Measurements from ENCODE around the gene SYNDIG1L. TPM values are rescaled to one million over a fixed set of nuclear protein-coding genes. Genes with fewer than 3 reads are reported as not detected.

Gene SYNDIG1L
- polyA plus RNA-seq, 1 donor from 2014 or later = 2.0 TPM

- no peak overlapping the region for H3K4me3 ChIP-seq (ENCODE audit: low read length)
- H3K9me3 ChIP-seq (ENCODE audit: low read length) = no peaks in the 10 kb centered on the region
- no peaks in the 10 kb centered on the region for H4K20me1 ChIP-seq (ENCODE audit: insufficient read depth)
- H3F3A ChIP-seq (ENCODE audit: insufficient read depth, low read length, poor library complexity, severe bottlenecking) = no peaks in the 10 kb centered on the region
- no peak overlapping the region for H3K9ac ChIP-seq (ENCODE audit: low read length)
- H3K27ac ChIP-seq (ENCODE audit: low read length) = no peak overlapping the region
- no peak overlapping the region for H3K4me2 ChIP-seq (ENCODE audit: low read length)
- no peaks in the 10 kb centered on the region for H3K9me2 ChIP-seq (ENCODE audit: insufficient read depth, low read length)
- TF ChIP-seq EZH2 (IDR thresholded peaks at IDR 0.05; ENCODE audit: borderline replicate concordance, insufficient read depth, low read length, poor library complexity, severe bottlenecking) (no peak), SMC3 (conservative IDR thresholded peaks at IDR 0.05; ENCODE audit: poor library complexity) (no peak), CTCF (IDR thresholded peaks at IDR 0.05; ENCODE audit: poor library complexity, severe bottlenecking) (no peak), EP300 (conservative IDR thresholded peaks at IDR 0.05; ENCODE audit: poor library complexity, severe bottlenecking) (no peak), TAF1 (IDR thresholded peaks at IDR 0.05; ENCODE audit: low read depth) (no peak), RAD21 (conservative IDR thresholded peaks at IDR 0.05) (no peak), POLR2AphosphoS5 (IDR thresholded peaks at IDR 0.05) (no peak), MXI1 (conservative IDR thresholded peaks at IDR 0.05; ENCODE audit: poor library complexity, severe bottlenecking) (no peak)
- TF ChIP-seq, protein P1, sequence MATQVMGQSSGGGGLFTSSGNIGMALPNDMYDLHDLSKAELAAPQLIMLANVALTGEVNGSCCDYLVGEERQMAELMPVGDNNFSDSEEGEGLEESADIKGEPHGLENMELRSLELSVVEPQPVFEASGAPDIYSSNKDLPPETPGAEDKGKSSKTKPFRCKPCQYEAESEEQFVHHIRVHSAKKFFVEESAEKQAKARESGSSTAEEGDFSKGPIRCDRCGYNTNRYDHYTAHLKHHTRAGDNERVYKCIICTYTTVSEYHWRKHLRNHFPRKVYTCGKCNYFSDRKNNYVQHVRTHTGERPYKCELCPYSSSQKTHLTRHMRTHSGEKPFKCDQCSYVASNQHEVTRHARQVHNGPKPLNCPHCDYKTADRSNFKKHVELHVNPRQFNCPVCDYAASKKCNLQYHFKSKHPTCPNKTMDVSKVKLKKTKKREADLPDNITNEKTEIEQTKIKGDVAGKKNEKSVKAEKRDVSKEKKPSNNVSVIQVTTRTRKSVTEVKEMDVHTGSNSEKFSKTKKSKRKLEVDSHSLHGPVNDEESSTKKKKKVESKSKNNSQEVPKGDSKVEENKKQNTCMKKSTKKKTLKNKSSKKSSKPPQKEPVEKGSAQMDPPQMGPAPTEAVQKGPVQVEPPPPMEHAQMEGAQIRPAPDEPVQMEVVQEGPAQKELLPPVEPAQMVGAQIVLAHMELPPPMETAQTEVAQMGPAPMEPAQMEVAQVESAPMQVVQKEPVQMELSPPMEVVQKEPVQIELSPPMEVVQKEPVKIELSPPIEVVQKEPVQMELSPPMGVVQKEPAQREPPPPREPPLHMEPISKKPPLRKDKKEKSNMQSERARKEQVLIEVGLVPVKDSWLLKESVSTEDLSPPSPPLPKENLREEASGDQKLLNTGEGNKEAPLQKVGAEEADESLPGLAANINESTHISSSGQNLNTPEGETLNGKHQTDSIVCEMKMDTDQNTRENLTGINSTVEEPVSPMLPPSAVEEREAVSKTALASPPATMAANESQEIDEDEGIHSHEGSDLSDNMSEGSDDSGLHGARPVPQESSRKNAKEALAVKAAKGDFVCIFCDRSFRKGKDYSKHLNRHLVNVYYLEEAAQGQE (IDR thresholded peaks at IDR 0.05; ENCODE audit: borderline replicate concordance) = no peak
- no peak overlapping the region for H2AFZ ChIP-seq (ENCODE audit: low read depth, low read length)
- no peaks in the 10 kb centered on the region for H3K27me3 ChIP-seq (ENCODE audit: insufficient read depth, low read depth, low read length)
- no peaks in the 10 kb centered on the region for H3K36me3 ChIP-seq (ENCODE audit: insufficient read depth, low read length)
- no peaks in the 10 kb centered on the region for H3K79me2 ChIP-seq (replicated peaks; ENCODE audit: insufficient read depth, low read length)
These were observed 67.7 kb downstream of the SYNDIG1L start for GRCh38 chr14:74358176-74358829.

DNA sequence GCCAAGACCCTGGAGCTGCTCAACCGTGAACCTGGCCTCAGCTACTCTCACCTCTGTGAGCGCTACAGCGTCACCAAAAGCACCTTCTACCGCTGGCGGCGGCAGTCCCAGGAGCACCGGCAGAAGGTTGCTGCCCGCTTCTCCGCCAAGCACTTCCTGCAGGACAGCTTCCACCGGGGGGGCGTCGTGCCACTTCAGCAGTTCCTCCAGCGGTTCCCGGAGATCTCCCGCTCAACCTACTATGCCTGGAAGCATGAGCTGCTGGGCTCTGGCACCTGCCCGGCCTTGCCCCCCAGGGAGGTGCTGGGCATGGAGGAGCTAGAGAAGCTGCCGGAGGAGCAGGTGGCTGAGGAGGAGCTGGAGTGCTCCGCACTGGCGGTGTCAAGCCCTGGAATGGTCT is 68.4 kb downstream of the SYNDIG1L start:
- H3K27me3 ChIP-seq (ENCODE audit: insufficient read depth, low read depth, low read length) = no peaks in the 10 kb centered on the region
- H3K4me3 ChIP-seq (ENCODE audit: low read length) = no peak overlapping the region
- no peaks in the 10 kb centered on the region for H3K9me2 ChIP-seq (ENCODE audit: insufficient read depth, low read length)
- no peak overlapping the region for H2AFZ ChIP-seq (ENCODE audit: low read depth, low read length)
- no peaks in the 10 kb centered on the region for H3K79me2 ChIP-seq (replicated peaks; ENCODE audit: insufficient read depth, low read length)
- no peak overlapping the region for H3K9ac ChIP-seq (ENCODE audit: low read length)
- H3K4me2 ChIP-seq (ENCODE audit: low read length) = no peak overlapping the region
- H3K36me3 ChIP-seq (ENCODE audit: insufficient read depth, low read length) = no peaks in the 10 kb centered on the region
- H3F3A ChIP-seq (ENCODE audit: insufficient read depth, low read length, poor library complexity, severe bottlenecking) = no peaks in the 10 kb centered on the region
- no peaks in the 10 kb centered on the region for H4K20me1 ChIP-seq (ENCODE audit: insufficient read depth)
- no peaks in the 10 kb centered on the region for H3K9me3 ChIP-seq (ENCODE audit: low read length)
- TF ChIP-seq TAF1 (IDR thresholded peaks at IDR 0.05; ENCODE audit: low read depth) (no peak), POLR2AphosphoS5 (IDR thresholded peaks at IDR 0.05) (no peak), EZH2 (IDR thresholded peaks at IDR 0.05; ENCODE audit: borderline replicate concordance, insufficient read depth, low read length, poor library complexity, severe bottlenecking) (no peak), SMC3 (conservative IDR thresholded peaks at IDR 0.05; ENCODE audit: poor library complexity) (no peak), EP300 (conservative IDR thresholded peaks at IDR 0.05; ENCODE audit: poor library complexity, severe bottlenecking) (no peak), MXI1 (conservative IDR thresholded peaks at IDR 0.05; ENCODE audit: poor library complexity, severe bottlenecking) (no peak), RAD21 (conservative IDR thresholded peaks at IDR 0.05) (no peak), CTCF (IDR thresholded peaks at IDR 0.05; ENCODE audit: poor library complexity, severe bottlenecking) (no peak)
- TF ChIP-seq, protein P1 (IDR thresholded peaks at IDR 0.05; ENCODE audit: borderline replicate concordance) = no peak
- no peak overlapping the region for H3K27ac ChIP-seq (ENCODE audit: low read length)

Data from neural cell (in vitro differentiated cells).